ENCODE results near the gene PI4KA.

DNA sequence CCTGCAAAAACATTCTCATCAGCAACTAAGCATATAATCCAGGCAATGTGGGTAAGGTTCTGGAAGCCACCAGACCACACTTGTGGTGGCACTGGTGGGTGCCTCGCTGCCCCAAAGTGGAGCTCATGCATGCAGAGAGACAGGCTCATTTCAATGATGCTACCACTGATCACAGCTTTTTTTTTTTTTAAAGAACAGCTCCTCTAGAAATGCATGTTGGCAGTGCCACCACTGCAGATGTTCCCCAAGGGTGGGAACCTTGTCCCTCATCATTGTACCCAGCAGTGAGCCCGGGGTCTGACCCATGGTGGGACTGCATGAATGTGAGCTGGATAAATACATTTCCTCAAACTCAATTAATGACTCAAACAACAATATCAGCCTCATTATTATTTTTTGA is 115.8 kb downstream of the PI4KA start:
- TF ChIP-seq, protein P1, sequence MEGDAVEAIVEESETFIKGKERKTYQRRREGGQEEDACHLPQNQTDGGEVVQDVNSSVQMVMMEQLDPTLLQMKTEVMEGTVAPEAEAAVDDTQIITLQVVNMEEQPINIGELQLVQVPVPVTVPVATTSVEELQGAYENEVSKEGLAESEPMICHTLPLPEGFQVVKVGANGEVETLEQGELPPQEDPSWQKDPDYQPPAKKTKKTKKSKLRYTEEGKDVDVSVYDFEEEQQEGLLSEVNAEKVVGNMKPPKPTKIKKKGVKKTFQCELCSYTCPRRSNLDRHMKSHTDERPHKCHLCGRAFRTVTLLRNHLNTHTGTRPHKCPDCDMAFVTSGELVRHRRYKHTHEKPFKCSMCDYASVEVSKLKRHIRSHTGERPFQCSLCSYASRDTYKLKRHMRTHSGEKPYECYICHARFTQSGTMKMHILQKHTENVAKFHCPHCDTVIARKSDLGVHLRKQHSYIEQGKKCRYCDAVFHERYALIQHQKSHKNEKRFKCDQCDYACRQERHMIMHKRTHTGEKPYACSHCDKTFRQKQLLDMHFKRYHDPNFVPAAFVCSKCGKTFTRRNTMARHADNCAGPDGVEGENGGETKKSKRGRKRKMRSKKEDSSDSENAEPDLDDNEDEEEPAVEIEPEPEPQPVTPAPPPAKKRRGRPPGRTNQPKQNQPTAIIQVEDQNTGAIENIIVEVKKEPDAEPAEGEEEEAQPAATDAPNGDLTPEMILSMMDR (IDR thresholded peaks at IDR 0.05): no peak
- no peak for TF ChIP-seq EP300 (IDR thresholded peaks at IDR 0.05)
- TF ChIP-seq POLR2AphosphoS5 (IDR thresholded peaks at IDR 0.05): no peak

Measured in upper lobe of left lung (tissue), 4 donors.